ENCODE data around the gene TBL1X. TPM values are rescaled to one million over a fixed set of nuclear protein-coding genes. Genes with fewer than 3 reads are reported as not detected.

TBL1X gene
- total RNA-seq, 1 experiment from 2014 or later: 31.9 TPM

GRCh38 chrX:9436812-9437211 lies 28.0 kb upstream of the TBL1X start:
- POLR2A ChIA-PET (ENCODE audit: unreplicated experiment): no interaction called here
- H3K9me3 ChIP-seq (ENCODE audit: low read length): no peaks in the 10 kb centered on the region
- H2AFZ ChIP-seq (ENCODE audit: low read length): no peak overlapping the region
- H3K9me2 ChIP-seq (replicated peaks; ENCODE audit: low read length): no peaks in the 10 kb centered on the region
- no peak for DNase-seq
- H3K79me2 ChIP-seq (ENCODE audit: low read length): no peaks in the 10 kb centered on the region
- CTCF ChIA-PET: no interaction called here
- intact Hi-C loops (cut with micrococcal nuclease): no loop called here
- H4K20me1 ChIP-seq (ENCODE audit: low read length): no peaks in the 10 kb centered on the region
- no peak for TF ChIP-seq EZH2 (IDR thresholded peaks at IDR 0.05; ENCODE audit: low read length, unreplicated experiment)
- TF ChIP-seq EZH2phosphoT487 (IDR thresholded peaks at IDR 0.05; ENCODE audit: borderline replicate concordance, low read length): no peak
- TF ChIP-seq, protein P1, sequence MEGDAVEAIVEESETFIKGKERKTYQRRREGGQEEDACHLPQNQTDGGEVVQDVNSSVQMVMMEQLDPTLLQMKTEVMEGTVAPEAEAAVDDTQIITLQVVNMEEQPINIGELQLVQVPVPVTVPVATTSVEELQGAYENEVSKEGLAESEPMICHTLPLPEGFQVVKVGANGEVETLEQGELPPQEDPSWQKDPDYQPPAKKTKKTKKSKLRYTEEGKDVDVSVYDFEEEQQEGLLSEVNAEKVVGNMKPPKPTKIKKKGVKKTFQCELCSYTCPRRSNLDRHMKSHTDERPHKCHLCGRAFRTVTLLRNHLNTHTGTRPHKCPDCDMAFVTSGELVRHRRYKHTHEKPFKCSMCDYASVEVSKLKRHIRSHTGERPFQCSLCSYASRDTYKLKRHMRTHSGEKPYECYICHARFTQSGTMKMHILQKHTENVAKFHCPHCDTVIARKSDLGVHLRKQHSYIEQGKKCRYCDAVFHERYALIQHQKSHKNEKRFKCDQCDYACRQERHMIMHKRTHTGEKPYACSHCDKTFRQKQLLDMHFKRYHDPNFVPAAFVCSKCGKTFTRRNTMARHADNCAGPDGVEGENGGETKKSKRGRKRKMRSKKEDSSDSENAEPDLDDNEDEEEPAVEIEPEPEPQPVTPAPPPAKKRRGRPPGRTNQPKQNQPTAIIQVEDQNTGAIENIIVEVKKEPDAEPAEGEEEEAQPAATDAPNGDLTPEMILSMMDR (conservative IDR thresholded peaks at IDR 0.05; ENCODE audit: low read depth, low read length): no peak
- H3K36me3 ChIP-seq (ENCODE audit: low read depth, low read length): no peaks in the 10 kb centered on the region
- no peak overlapping the region for H3K4me3 ChIP-seq (ENCODE audit: low read length)
- no peaks in the 10 kb centered on the region for H3K27me3 ChIP-seq (ENCODE audit: low read length)
- no peak overlapping the region for H3K27ac ChIP-seq (ENCODE audit: low read length)
- BruUV-seq (replicated peaks): no TSS peak
- H3K4me2 ChIP-seq (ENCODE audit: low read length): no peak overlapping the region
- H3K9ac ChIP-seq (ENCODE audit: low read length): no peak overlapping the region
- H3K4me1 ChIP-seq (ENCODE audit: insufficient read depth, low read length): no peaks in the 10 kb centered on the region
- ATAC-seq: no peak
- no peaks in the 10 kb centered on the region for H3F3A ChIP-seq (ENCODE audit: low read length, unreplicated experiment)

- TF ChIP-seq EZH2 (IDR thresholded peaks at IDR 0.05; ENCODE audit: low read length, unreplicated experiment) (no peak), EZH2phosphoT487 (IDR thresholded peaks at IDR 0.05; ENCODE audit: borderline replicate concordance, low read length) (no peak)
- TF ChIP-seq, protein P1 (conservative IDR thresholded peaks at IDR 0.05; ENCODE audit: low read depth, low read length): no peak
- Histone ChIP-seq H2AFZ (ENCODE audit: low read length) (no peak overlapping the region), H3K27me3 (ENCODE audit: low read length) (no peaks in the 10 kb centered on the region), H3K4me2 (ENCODE audit: low read length) (no peak overlapping the region), H3K79me2 (ENCODE audit: low read length) (no peaks in the 10 kb centered on the region), H3K4me1 (ENCODE audit: insufficient read depth, low read length) (no peaks in the 10 kb centered on the region), H3K27ac (ENCODE audit: low read length) (no peak overlapping the region), H4K20me1 (ENCODE audit: low read length) (no peaks in the 10 kb centered on the region), H3K9ac (ENCODE audit: low read length) (no peak overlapping the region), H3F3A (ENCODE audit: low read length, unreplicated experiment) (no peaks in the 10 kb centered on the region), H3K9me2 (replicated peaks; ENCODE audit: low read length) (no peaks in the 10 kb centered on the region), H3K4me3 (ENCODE audit: low read length) (no peak overlapping the region), H3K36me3 (ENCODE audit: low read depth, low read length) (no peaks in the 10 kb centered on the region), H3K9me3 (ENCODE audit: low read length) (no peaks in the 10 kb centered on the region)
- ChIA-PET POLR2A (ENCODE audit: unreplicated experiment) (no interaction called here), CTCF (no interaction called here)
- DNase-seq: no peak
- no peak for ATAC-seq
- intact Hi-C loops (cut with micrococcal nuclease): no loop called here
- no TSS peak for BruUV-seq (replicated peaks)
Observed at GRCh38 chrX:9438933-9439494, 25.8 kb upstream of the TBL1X start.

DNA sequence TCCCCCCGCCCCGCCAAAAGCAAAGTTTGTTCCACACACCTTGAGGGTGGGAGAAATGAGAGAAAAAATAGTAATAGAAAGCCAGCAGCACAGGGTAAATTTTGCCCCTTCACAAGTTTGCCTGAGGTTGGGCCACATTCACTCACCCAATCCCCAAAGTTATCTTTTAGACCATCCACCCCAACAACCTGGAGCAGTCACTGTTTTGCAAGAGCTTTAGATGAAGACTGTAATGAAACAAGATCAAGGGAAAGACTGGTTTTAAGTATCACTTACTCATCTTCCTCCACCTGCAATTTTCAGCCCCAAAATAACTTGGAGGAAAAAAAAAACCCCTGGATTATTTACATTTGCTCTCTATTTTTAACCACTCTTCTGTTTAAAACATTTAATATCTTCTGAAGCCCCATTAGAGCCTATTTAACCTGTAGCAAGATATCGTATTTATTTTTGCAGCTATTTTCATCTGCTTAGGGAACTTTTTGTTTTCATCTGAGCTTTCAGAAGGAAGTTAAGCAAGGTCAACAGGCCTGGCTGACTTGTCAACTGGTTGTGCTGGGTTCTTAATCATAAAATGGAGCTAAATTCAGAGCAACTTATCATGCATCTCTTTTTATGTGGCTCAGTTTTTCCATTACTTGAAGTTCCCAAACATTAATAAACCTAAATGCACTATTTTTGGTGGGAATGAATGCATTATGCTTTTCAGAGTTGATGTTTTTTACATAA lies 24.6 kb upstream of the TBL1X start:
- no TSS peak for BruUV-seq (replicated peaks)
- TF ChIP-seq, protein P1 (conservative IDR thresholded peaks at IDR 0.05; ENCODE audit: low read depth, low read length): no peak
- TF ChIP-seq EZH2phosphoT487 (IDR thresholded peaks at IDR 0.05; ENCODE audit: borderline replicate concordance, low read length) (no peak), EZH2 (IDR thresholded peaks at IDR 0.05; ENCODE audit: low read length, unreplicated experiment) (no peak)
- Histone ChIP-seq H2AFZ (ENCODE audit: low read length) (no peak overlapping the region), H3K9me3 (ENCODE audit: low read length) (no peaks in the 10 kb centered on the region), H3K4me3 (ENCODE audit: low read length) (no peak overlapping the region), H3K79me2 (ENCODE audit: low read length) (no peaks in the 10 kb centered on the region), H3K4me2 (ENCODE audit: low read length) (no peak overlapping the region), H3K27ac (ENCODE audit: low read length) (no peak overlapping the region), H3K36me3 (ENCODE audit: low read depth, low read length) (no peaks in the 10 kb centered on the region), H3K4me1 (ENCODE audit: insufficient read depth, low read length) (no peaks in the 10 kb centered on the region), H3K27me3 (ENCODE audit: low read length) (no peaks in the 10 kb centered on the region), H3K9ac (ENCODE audit: low read length) (no peak overlapping the region), H4K20me1 (ENCODE audit: low read length) (no peaks in the 10 kb centered on the region), H3F3A (ENCODE audit: low read length, unreplicated experiment) (no peaks in the 10 kb centered on the region), H3K9me2 (replicated peaks; ENCODE audit: low read length) (no peaks in the 10 kb centered on the region)
- ATAC-seq (no peak), DNase-seq (no peak)
- ChIA-PET POLR2A (ENCODE audit: unreplicated experiment) (no interaction called here), CTCF (no interaction called here)
- intact Hi-C loops (cut with micrococcal nuclease): no loop called here
